Neural cell (in vitro differentiated cells): Measurements from ENCODE around the gene GTF3C2. TPM values are rescaled to one million over a fixed set of nuclear protein-coding genes. Genes with fewer than 3 reads are reported as not detected.

Source experiments
- H2AFZ ChIP-seq: fragments of 200-600, 300-800 bp; sonication (generic), shearing (Covaris generic); 2 replicates; pipeline ENCODE4 v1.6.0; 2014; ENCODE audit warnings: low read depth, mild to moderate bottlenecking, antibody characterized with exemption, low read length, moderate library complexity
- H3F3A ChIP-seq: fragments of 200-600 bp; shearing (Covaris generic); 2 replicates; pipeline ENCODE4 v1.6.1; 2016; ENCODE audit warnings: mild to moderate bottlenecking, moderate library complexity, mixed read lengths, antibody characterized with exemption, low read length; ENCODE audit not compliant: insufficient read depth, poor library complexity, severe bottlenecking
- H3K27ac ChIP-seq: fragments of 200-600, 300-800 bp; sonication (generic), shearing (Covaris generic); 2 replicates; pipeline ENCODE4 v1.5.1; 2014; ENCODE audit warnings: mild to moderate bottlenecking, low read length, moderate library complexity
- H3K27me3 ChIP-seq: fragments of 300-800, 200-600 bp; sonication (generic), shearing (Covaris generic); 2 replicates; pipeline ENCODE4 v1.6.0; 2014; ENCODE audit warnings: mild to moderate bottlenecking, low read depth, low read length, moderate library complexity; ENCODE audit not compliant: insufficient read depth
- H3K36me3 ChIP-seq: fragments of 300-800, 200-600 bp; sonication (generic), shearing (Covaris generic); 2 replicates; pipeline ENCODE4 v1.5.1; 2014; ENCODE audit warnings: mild to moderate bottlenecking, antibody characterized with exemption, low read length, moderate library complexity; ENCODE audit not compliant: insufficient read depth
- H3K4me2 ChIP-seq: fragments of 300-800, 200-600 bp; sonication (generic), shearing (Covaris generic); 2 replicates; pipeline ENCODE4 v1.6.0; 2014; ENCODE audit warnings: mild to moderate bottlenecking, low read length
- H3K4me3 ChIP-seq: fragments of 300-800, 200-600 bp; sonication (generic), shearing (Covaris generic); 2 replicates; pipeline ENCODE4 v1.5.1; 2014; ENCODE audit warnings: mild to moderate bottlenecking, low read length, moderate library complexity
- H3K79me2 ChIP-seq: fragments of 200-600 bp; shearing (Covaris generic); replicated peaks from 2 replicates; pipeline ENCODE4 v1.6.0; 2014; ENCODE audit warnings: mild to moderate bottlenecking, low read length, moderate library complexity; ENCODE audit not compliant: insufficient read depth
- H3K9ac ChIP-seq: fragments of 300-800, 200-600 bp; sonication (generic), shearing (Covaris generic); 2 replicates; pipeline ENCODE4 v1.6.1; 2016; ENCODE audit warnings: mild to moderate bottlenecking, low read length, mixed read lengths
- H3K9me2 ChIP-seq: fragments of 200-600 bp; shearing (Covaris generic); 2 replicates; pipeline ENCODE4 v1.6.1; 2016; ENCODE audit warnings: mild to moderate bottlenecking, low read length, mixed read lengths; ENCODE audit not compliant: insufficient read depth
- H3K9me3 ChIP-seq: fragments of 200-600, 300-800 bp; sonication (generic), shearing (Covaris generic); 2 replicates; pipeline ENCODE4 v1.6.1; 2016; ENCODE audit warnings: mild to moderate bottlenecking, mixed run types, low read length, moderate library complexity, mixed read lengths
- H4K20me1 ChIP-seq: fragments of 200-600 bp; shearing (Covaris generic); 2 replicates; pipeline ENCODE4 v1.6.1; 2016; ENCODE audit warnings: mild to moderate bottlenecking, mixed run types; ENCODE audit not compliant: insufficient read depth
- EP300 ChIP-seq: fragments of 450-650 bp; conservative IDR thresholded peaks from 2 replicates; pipeline ENCODE4 v1.6.1; 2014; ENCODE audit warnings: antibody characterized with exemption, mild to moderate bottlenecking, moderate library complexity; ENCODE audit not compliant: poor library complexity, severe bottlenecking
- EZH2 ChIP-seq: fragments of 200-600, 300-800 bp; shearing (Covaris generic), sonication (generic); IDR thresholded peaks from 2 replicates; pipeline ENCODE4 v1.6.1; 2014; ENCODE audit warnings: antibody characterized with exemption, low read length, borderline replicate concordance, mild to moderate bottlenecking; ENCODE audit not compliant: insufficient read depth, poor library complexity, severe bottlenecking
- MXI1 ChIP-seq: fragments of 450-650 bp; conservative IDR thresholded peaks from 2 replicates; pipeline ENCODE4 v1.6.1; 2014; ENCODE audit warnings: antibody characterized with exemption, mild to moderate bottlenecking; ENCODE audit not compliant: poor library complexity, severe bottlenecking
- POLR2AphosphoS5 ChIP-seq: IDR thresholded peaks from 2 replicates; pipeline ENCODE4 v1.6.1; 2012
- RAD21 ChIP-seq: fragments of 450-650 bp; conservative IDR thresholded peaks from 2 replicates; pipeline ENCODE4 v1.6.1; 2014; ENCODE audit warnings: antibody characterized with exemption, mild to moderate bottlenecking, moderate library complexity
- SMC3 ChIP-seq: fragments of 450-650 bp; conservative IDR thresholded peaks from 2 replicates; pipeline ENCODE4 v1.6.1; 2014; ENCODE audit warnings: antibody characterized with exemption, mild to moderate bottlenecking, moderate library complexity; ENCODE audit not compliant: poor library complexity
- TAF1 ChIP-seq: IDR thresholded peaks from 2 replicates; pipeline ENCODE4 v1.6.1; 2012; ENCODE audit warnings: low read depth
- polyA plus RNA-seq: library from polyadenylated mRNA; depleted of rRNA; stranded (reverse); fragments of >200 nt; gene quantifications from 2 replicates; pipeline ENCODE4 v1.2.3, GENCODE V29; 2014
- TF ChIP-seq, protein P1 (sequence below): fragments of 450-650 bp; IDR thresholded peaks from 2 replicates; pipeline ENCODE4 v1.5.1; 2014; ENCODE audit warnings: antibody characterized with exemption, mild to moderate bottlenecking, moderate library complexity; ENCODE audit not compliant: poor library complexity, severe bottlenecking
- TF ChIP-seq, protein P2 (sequence below): IDR thresholded peaks from 2 replicates; pipeline ENCODE4 v1.6.1; 2012; ENCODE audit warnings: borderline replicate concordance

GTF3C2 gene
- polyA plus RNA-seq, 1 donor from 2014 or later, result 27.8 TPM

DNA sequence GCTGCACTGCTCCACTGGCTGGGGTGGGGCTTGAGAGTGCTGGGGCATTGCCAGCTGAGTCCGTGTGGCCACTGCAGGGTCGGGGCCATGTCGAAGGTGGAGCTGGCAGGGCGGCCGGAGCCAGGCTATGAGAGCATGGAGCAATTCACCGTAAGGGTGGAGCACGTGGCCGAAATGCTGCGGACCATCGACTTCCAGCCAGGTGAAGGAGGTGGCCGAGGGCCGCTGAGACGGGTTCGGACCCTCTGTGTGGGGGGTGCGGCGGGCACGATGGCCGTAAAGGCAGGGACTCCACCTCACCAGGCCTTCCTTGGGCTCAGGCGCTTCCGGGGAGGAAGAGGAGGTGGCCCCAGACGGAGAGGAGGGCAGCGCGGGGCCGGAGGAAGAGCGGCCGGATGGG is 50.4 kb downstream of the GTF3C2 start:
- Histone ChIP-seq H3K9me3 (no peaks in the 10 kb centered on the region), H3K9ac (no peak overlapping the region), H3F3A (no peaks in the 10 kb centered on the region), H3K27ac (no peak overlapping the region), H3K36me3 (no peaks in the 10 kb centered on the region), H3K27me3 (peaks cover 48% of the 10 kb centered on the region), H3K79me2 (no peaks in the 10 kb centered on the region), H2AFZ (no peak overlapping the region), H3K4me2 (no peak overlapping the region), H3K9me2 (no peaks in the 10 kb centered on the region), H3K4me3 (no peak overlapping the region), H4K20me1 (no peaks in the 10 kb centered on the region)
- TF ChIP-seq EZH2 (no peak), POLR2AphosphoS5 (no peak), TAF1 (no peak), SMC3 (no peak), RAD21 (no peak), EP300 (no peak), MXI1 (no peak)
- TF ChIP-seq, protein P1, sequence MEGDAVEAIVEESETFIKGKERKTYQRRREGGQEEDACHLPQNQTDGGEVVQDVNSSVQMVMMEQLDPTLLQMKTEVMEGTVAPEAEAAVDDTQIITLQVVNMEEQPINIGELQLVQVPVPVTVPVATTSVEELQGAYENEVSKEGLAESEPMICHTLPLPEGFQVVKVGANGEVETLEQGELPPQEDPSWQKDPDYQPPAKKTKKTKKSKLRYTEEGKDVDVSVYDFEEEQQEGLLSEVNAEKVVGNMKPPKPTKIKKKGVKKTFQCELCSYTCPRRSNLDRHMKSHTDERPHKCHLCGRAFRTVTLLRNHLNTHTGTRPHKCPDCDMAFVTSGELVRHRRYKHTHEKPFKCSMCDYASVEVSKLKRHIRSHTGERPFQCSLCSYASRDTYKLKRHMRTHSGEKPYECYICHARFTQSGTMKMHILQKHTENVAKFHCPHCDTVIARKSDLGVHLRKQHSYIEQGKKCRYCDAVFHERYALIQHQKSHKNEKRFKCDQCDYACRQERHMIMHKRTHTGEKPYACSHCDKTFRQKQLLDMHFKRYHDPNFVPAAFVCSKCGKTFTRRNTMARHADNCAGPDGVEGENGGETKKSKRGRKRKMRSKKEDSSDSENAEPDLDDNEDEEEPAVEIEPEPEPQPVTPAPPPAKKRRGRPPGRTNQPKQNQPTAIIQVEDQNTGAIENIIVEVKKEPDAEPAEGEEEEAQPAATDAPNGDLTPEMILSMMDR, result no peak
- TF ChIP-seq, protein P2, sequence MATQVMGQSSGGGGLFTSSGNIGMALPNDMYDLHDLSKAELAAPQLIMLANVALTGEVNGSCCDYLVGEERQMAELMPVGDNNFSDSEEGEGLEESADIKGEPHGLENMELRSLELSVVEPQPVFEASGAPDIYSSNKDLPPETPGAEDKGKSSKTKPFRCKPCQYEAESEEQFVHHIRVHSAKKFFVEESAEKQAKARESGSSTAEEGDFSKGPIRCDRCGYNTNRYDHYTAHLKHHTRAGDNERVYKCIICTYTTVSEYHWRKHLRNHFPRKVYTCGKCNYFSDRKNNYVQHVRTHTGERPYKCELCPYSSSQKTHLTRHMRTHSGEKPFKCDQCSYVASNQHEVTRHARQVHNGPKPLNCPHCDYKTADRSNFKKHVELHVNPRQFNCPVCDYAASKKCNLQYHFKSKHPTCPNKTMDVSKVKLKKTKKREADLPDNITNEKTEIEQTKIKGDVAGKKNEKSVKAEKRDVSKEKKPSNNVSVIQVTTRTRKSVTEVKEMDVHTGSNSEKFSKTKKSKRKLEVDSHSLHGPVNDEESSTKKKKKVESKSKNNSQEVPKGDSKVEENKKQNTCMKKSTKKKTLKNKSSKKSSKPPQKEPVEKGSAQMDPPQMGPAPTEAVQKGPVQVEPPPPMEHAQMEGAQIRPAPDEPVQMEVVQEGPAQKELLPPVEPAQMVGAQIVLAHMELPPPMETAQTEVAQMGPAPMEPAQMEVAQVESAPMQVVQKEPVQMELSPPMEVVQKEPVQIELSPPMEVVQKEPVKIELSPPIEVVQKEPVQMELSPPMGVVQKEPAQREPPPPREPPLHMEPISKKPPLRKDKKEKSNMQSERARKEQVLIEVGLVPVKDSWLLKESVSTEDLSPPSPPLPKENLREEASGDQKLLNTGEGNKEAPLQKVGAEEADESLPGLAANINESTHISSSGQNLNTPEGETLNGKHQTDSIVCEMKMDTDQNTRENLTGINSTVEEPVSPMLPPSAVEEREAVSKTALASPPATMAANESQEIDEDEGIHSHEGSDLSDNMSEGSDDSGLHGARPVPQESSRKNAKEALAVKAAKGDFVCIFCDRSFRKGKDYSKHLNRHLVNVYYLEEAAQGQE, result no peak

DNA sequence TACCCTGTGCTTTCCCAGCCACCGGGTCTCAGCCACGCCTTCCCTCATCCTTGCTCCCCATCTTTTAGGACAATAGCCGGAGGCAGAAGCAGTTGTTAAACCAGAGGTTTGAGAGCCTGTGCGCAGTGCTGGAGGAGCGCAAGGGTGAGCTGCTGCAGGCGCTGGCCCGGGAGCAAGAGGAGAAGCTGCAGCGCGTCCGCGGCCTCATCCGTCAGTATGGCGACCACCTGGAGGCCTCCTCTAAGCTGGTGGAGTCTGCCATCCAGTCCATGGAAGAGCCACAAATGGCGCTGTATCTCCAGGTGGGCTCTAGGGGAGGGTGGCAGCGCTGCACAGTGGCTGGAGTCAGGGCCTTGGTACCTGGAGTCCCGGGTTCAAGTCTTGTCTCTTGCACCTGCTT is 51.0 kb downstream of the GTF3C2 start:
- Histone ChIP-seq H3K9ac (no peak overlapping the region), H3K9me2 (no peaks in the 10 kb centered on the region), H3F3A (no peaks in the 10 kb centered on the region), H3K36me3 (no peaks in the 10 kb centered on the region), H3K9me3 (no peaks in the 10 kb centered on the region), H3K27ac (no peak overlapping the region), H2AFZ (no peak overlapping the region), H4K20me1 (no peaks in the 10 kb centered on the region), H3K4me2 (no peak overlapping the region), H3K27me3 (peaks cover 48% of the 10 kb centered on the region), H3K79me2 (no peaks in the 10 kb centered on the region), H3K4me3 (no peak overlapping the region)
- TF ChIP-seq TAF1 (no peak), SMC3 (no peak), POLR2AphosphoS5 (no peak), EP300 (no peak), RAD21 (no peak), MXI1 (no peak)
- TF ChIP-seq, protein P2, result no peak
- TF ChIP-seq, protein P1, result no peak
